Neural progenitor cell (in vitro differentiated cells): Measurements from ENCODE around the gene RNF217.

Experiments used
- CTCF ChIP-seq: fragments of 200-600 bp; sonication (generic); IDR thresholded peaks from 2 replicates; pipeline ENCODE4 v1.5.1; 2017; ENCODE audit warnings: antibody characterized with exemption, mild to moderate bottlenecking
- EZH2 ChIP-seq: fragments of 200-600 bp; sonication (generic); IDR thresholded peaks from 2 replicates; pipeline ENCODE4 v1.6.1; 2017; ENCODE audit warnings: antibody characterized with exemption, mild to moderate bottlenecking, moderate library complexity
- EZH2phosphoT487 ChIP-seq: fragments of 200-600 bp; sonication (generic); IDR thresholded peaks from 2 replicates; pipeline ENCODE4 v1.6.1; 2017; ENCODE audit warnings: antibody characterized with exemption

GRCh38 chr6:125116170-125116569 lies 153.9 kb downstream of the RNF217 start:
- TF ChIP-seq CTCF (no peak), EZH2 (no peak), EZH2phosphoT487 (no peak)
